ENCODE results near the gene FSIP1. TPM values are rescaled to one million over a fixed set of nuclear protein-coding genes. Genes with fewer than 3 reads are reported as not detected.

The FSIP1 gene
- polyA plus RNA-seq, 3 donors = 0.10 to 0.48 (median 0.21) TPM

DNA sequence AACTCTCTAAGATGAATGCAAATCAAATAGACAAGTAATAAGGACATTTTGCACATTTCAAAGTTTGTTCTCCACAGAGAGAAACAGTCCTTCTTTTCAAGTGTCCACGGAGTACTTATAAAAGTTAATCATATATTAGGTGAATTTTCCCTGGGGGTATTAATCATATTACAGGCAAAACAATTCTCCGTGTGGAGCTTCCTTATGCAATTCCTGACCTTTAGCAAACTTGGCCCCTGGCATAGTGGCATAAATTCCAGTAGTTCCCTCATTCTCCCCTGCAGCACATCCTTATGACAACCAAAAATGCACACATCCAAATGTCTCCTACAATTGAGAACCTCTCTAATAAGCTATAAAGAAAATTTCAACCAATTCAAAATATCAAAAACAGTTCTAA, 34.4 kb downstream of the FSIP1 start:
- TF ChIP-seq, protein P1, sequence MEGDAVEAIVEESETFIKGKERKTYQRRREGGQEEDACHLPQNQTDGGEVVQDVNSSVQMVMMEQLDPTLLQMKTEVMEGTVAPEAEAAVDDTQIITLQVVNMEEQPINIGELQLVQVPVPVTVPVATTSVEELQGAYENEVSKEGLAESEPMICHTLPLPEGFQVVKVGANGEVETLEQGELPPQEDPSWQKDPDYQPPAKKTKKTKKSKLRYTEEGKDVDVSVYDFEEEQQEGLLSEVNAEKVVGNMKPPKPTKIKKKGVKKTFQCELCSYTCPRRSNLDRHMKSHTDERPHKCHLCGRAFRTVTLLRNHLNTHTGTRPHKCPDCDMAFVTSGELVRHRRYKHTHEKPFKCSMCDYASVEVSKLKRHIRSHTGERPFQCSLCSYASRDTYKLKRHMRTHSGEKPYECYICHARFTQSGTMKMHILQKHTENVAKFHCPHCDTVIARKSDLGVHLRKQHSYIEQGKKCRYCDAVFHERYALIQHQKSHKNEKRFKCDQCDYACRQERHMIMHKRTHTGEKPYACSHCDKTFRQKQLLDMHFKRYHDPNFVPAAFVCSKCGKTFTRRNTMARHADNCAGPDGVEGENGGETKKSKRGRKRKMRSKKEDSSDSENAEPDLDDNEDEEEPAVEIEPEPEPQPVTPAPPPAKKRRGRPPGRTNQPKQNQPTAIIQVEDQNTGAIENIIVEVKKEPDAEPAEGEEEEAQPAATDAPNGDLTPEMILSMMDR (IDR thresholded peaks at IDR 0.05) = no peak
- Mint-ChIP-seq H3K4me3 (no peak overlapping the region), H3K27me3 (ENCODE audit: low read depth in 3 of 3) (peaks cover 0 to 3% (median 2%) of the 10 kb centered on the region in 3 donors), H3K9me3 (peaks cover 0 to 5% (median 2%) of the 10 kb centered on the region in 7 donors), H3K4me1 (no peaks in the 10 kb centered on the region), H3K36me3 (no peaks in the 10 kb centered on the region), H3K27ac (no peak overlapping the region)
- WGBS (ENCODE audit: insufficient coverage) = no CpG with 5 or more reads among the region's 2 CpGs
- no peak for DNase-seq
- no peaks in the 10 kb centered on the region for H3K36me3 ChIP-seq (replicated peaks in 1 of 2; ENCODE audit: control insufficient read depth in 1 of 2, insufficient read depth in 2 of 2, low read length in 2 of 2)
- no peak overlapping the region for H2AFZ ChIP-seq (ENCODE audit: insufficient read depth, low read depth, low read length, poor library complexity, severe bottlenecking)
- H3K4me2 ChIP-seq (replicated peaks; ENCODE audit: extremely low read depth, low read length, poor library complexity, severe bottlenecking) = no peak overlapping the region
- H4K20me1 ChIP-seq (ENCODE audit: insufficient read depth, low read length) = no peaks in the 10 kb centered on the region
- intact Hi-C loops (cut with micrococcal nuclease) = no loop called here
- H3K9me3 ChIP-seq (replicated peaks in 1 of 2; ENCODE audit: control insufficient read depth in 1 of 2, insufficient read depth in 1 of 2, low read length in 2 of 2) = no peaks in the 10 kb centered on the region
- no peak overlapping the region for H3K9ac ChIP-seq (ENCODE audit: insufficient read depth, low read length, poor library complexity, severe bottlenecking)
- H3K79me2 ChIP-seq (ENCODE audit: insufficient read depth, low read length) = no peaks in the 10 kb centered on the region
- no peak overlapping the region for H3K27ac ChIP-seq (ENCODE audit: low read depth in 1 of 2, low read length in 2 of 2)
- no peaks in the 10 kb centered on the region for H3K4me1 ChIP-seq (ENCODE audit: control insufficient read depth in 1 of 2, insufficient read depth in 2 of 2, low read length in 2 of 2)
- no peak overlapping the region for H3K4me3 ChIP-seq (replicated peaks in 1 of 3; ENCODE audit: low read depth in 2 of 3, low read length in 3 of 3)
- no peaks in the 10 kb centered on the region for H3K27me3 ChIP-seq (ENCODE audit: control insufficient read depth in 2 of 2, insufficient read depth in 2 of 2, low read length in 2 of 2)

DNA sequence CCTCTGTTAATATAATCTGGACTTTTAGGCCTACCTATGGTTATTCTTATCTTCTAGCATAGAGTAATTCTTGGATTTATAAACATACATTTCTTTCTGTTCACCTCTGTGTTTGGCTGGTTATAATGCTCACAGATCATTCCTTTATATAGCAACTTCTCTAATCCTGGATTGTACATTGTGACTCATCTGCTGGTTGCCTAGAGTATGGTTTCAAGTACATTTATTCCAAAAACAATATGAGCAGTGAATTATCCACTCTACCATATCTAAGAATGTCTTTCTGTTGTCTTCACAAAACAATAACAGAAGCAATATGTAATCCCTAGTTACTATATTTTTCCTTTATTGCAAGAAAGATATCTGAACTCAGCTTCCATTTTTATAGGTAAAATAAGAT, 35.3 kb downstream of the FSIP1 start:
- peaks cover 0 to 3% (median 2%) of the 10 kb centered on the region in 3 donors for H3K27me3 Mint-ChIP-seq (ENCODE audit: low read depth in 3 of 3)
- intact Hi-C loops (cut with micrococcal nuclease) = no loop called here
- H3K4me1 Mint-ChIP-seq = no peaks in the 10 kb centered on the region
- H2AFZ ChIP-seq (ENCODE audit: insufficient read depth, low read depth, low read length, poor library complexity, severe bottlenecking) = no peak overlapping the region
- no peaks in the 10 kb centered on the region for H3K9me3 ChIP-seq (replicated peaks in 1 of 2; ENCODE audit: control insufficient read depth in 1 of 2, insufficient read depth in 1 of 2, low read length in 2 of 2)
- H3K36me3 Mint-ChIP-seq = no peaks in the 10 kb centered on the region
- TF ChIP-seq, protein P1 (IDR thresholded peaks at IDR 0.05) = no peak
- H3K27ac ChIP-seq (ENCODE audit: low read depth in 1 of 2, low read length in 2 of 2) = no peak overlapping the region
- H4K20me1 ChIP-seq (ENCODE audit: insufficient read depth, low read length) = no peaks in the 10 kb centered on the region
- H3K27ac Mint-ChIP-seq = no peak overlapping the region
- no peak overlapping the region for H3K4me3 Mint-ChIP-seq
- H3K27me3 ChIP-seq (ENCODE audit: control insufficient read depth in 2 of 2, insufficient read depth in 2 of 2, low read length in 2 of 2) = no peaks in the 10 kb centered on the region
- peaks cover 0 to 5% (median 2%) of the 10 kb centered on the region in 7 donors for H3K9me3 Mint-ChIP-seq
- H3K4me2 ChIP-seq (replicated peaks; ENCODE audit: extremely low read depth, low read length, poor library complexity, severe bottlenecking) = no peak overlapping the region
- H3K4me1 ChIP-seq (ENCODE audit: control insufficient read depth in 1 of 2, insufficient read depth in 2 of 2, low read length in 2 of 2) = no peaks in the 10 kb centered on the region
- no peak overlapping the region for H3K4me3 ChIP-seq (replicated peaks in 1 of 3; ENCODE audit: low read depth in 2 of 3, low read length in 3 of 3)
- DNase-seq = no peak
- H3K9ac ChIP-seq (ENCODE audit: insufficient read depth, low read length, poor library complexity, severe bottlenecking) = no peak overlapping the region
- H3K79me2 ChIP-seq (ENCODE audit: insufficient read depth, low read length) = no peaks in the 10 kb centered on the region
- H3K36me3 ChIP-seq (replicated peaks in 1 of 2; ENCODE audit: control insufficient read depth in 1 of 2, insufficient read depth in 2 of 2, low read length in 2 of 2) = no peaks in the 10 kb centered on the region

Measured in CD14-positive monocyte (primary cell).